H1 (cell line): Measurements from ENCODE around the gene ZNF598. TPM values are rescaled to one million over a fixed set of nuclear protein-coding genes. Genes with fewer than 3 reads are reported as not detected.

Experiments used
- CTCF ChIA-PET: fragments of 300-600 bp; sonication (Branson Sonifier 250); formaldehyde crosslinking; loops from one replicate; lab custom pipeline; 2021; ENCODE audit not compliant: partially characterized antibody; lab: Charles Lee
- POLR2A ChIA-PET: fragments of 300-600 bp; sonication (Branson Sonifier 250); formaldehyde crosslinking; loops from one replicate; lab custom pipeline; 2021; ENCODE audit warnings: inconsistent platforms; ENCODE audit not compliant: partially characterized antibody; lab: Charles Lee
- DNase-seq, 2 experiments: peaks; one replicate each; pipeline versions ENCODE4 v3.0.0 to v3.0.0-alpha.2; 2010 to 2022; ENCODE audit warnings: low spot score in 2 of 2, low read depth in 1 of 2, mixed read lengths in 1 of 2
- FAIRE-seq: peaks from 2 replicates; lab custom pipeline; 2011; peaks lifted over from hg19 to GRCh38; lab: Jason Lieb, UNC
- H2AFZ ChIP-seq: 2 replicates; pipeline ENCODE4 v1.8.1; 2012; ENCODE audit warnings: low read length, inconsistent platforms
- H2AK5ac ChIP-seq: 2 replicates; pipeline ENCODE4 v1.6.1; 2013; ENCODE audit warnings: low read depth, low read length
- H2BK120ac ChIP-seq: replicated peaks from 2 replicates; pipeline ENCODE3; 2013; ENCODE audit warnings: low read depth, low read length, inconsistent platforms
- H2BK12ac ChIP-seq: 2 replicates; pipeline ENCODE4 v1.6.1; 2013; ENCODE audit warnings: low read depth, low read length
- H2BK15ac ChIP-seq: 2 replicates; pipeline ENCODE4 v1.6.1; 2013; ENCODE audit warnings: low read length
- H2BK20ac ChIP-seq: 2 replicates; pipeline ENCODE4 v1.6.1; 2013; ENCODE audit warnings: low read length
- H2BK5ac ChIP-seq: 2 replicates; pipeline ENCODE4 v1.6.1; 2013; ENCODE audit warnings: low read depth, low read length
- H3K14ac ChIP-seq: 2 replicates; pipeline ENCODE4 v1.6.1; 2013; ENCODE audit warnings: inconsistent platforms; ENCODE audit not compliant: insufficient read length
- H3K18ac ChIP-seq: 2 replicates; pipeline ENCODE4 v1.6.1; 2013; ENCODE audit warnings: low read length; ENCODE audit errors: extremely low read depth
- H3K23ac ChIP-seq: 2 replicates; pipeline ENCODE4 v1.6.1; 2013; ENCODE audit warnings: inconsistent platforms; ENCODE audit not compliant: insufficient read length
- H3K23me2 ChIP-seq: 2 replicates; pipeline ENCODE4 v1.6.1; 2013; ENCODE audit warnings: low read depth, low read length
- H3K27ac ChIP-seq: 2 replicates; pipeline ENCODE4 v1.6.1; 2011; ENCODE audit warnings: low read depth, low read length, inconsistent platforms
- H3K27me3 ChIP-seq, 4 experiments: replicated peaks in 1 of 4; 1 replicate in 1 of 4; 2 replicates in 3 of 4; pipeline versions ENCODE4 v1.6.1 to v1.8.1; 2011 to 2013; ENCODE audit warnings: low read length in 3 of 4, mild to moderate bottlenecking in 3 of 4, inconsistent platforms in 2 of 4, mixed read lengths in 2 of 4, moderate library complexity in 1 of 4; ENCODE audit not compliant: control insufficient read depth in 3 of 4, insufficient read depth in 3 of 4; ENCODE audit errors: extremely low read depth in 1 of 4
- H3K36me3 ChIP-seq, 4 experiments: 2 replicates each; pipeline versions ENCODE4 v1.6.1 to v1.8.1; 2011 to 2013; ENCODE audit warnings: mild to moderate bottlenecking in 4 of 4, low read length in 3 of 4, moderate library complexity in 2 of 4, control low read depth in 1 of 4, inconsistent platforms in 1 of 4; ENCODE audit not compliant: insufficient read depth in 4 of 4, control insufficient read depth in 2 of 4
- H3K4ac ChIP-seq: replicated peaks from 2 replicates; pipeline ENCODE3; 2013; ENCODE audit warnings: low read length, low read depth, mixed read lengths, inconsistent platforms; ENCODE audit not compliant: insufficient read length
- H3K4me1 ChIP-seq, 4 experiments: replicated peaks in 1 of 4; 1 replicate in 1 of 4; 2 replicates in 3 of 4; pipeline versions ENCODE4 v1.6.1 to v1.8.1; 2011 to 2013; ENCODE audit warnings: low read length in 3 of 4, inconsistent platforms in 2 of 4, mixed read lengths in 1 of 4; ENCODE audit not compliant: insufficient read depth in 4 of 4, control insufficient read depth in 3 of 4
- H3K4me2 ChIP-seq, 2 experiments: 2 replicates each; pipeline versions ENCODE4 v1.6.1 to v1.8.1; 2011 to 2013; ENCODE audit warnings: low read depth in 2 of 2, low read length in 2 of 2, control low read depth in 1 of 2, inconsistent platforms in 1 of 2, mild to moderate bottlenecking in 1 of 2; ENCODE audit not compliant: insufficient read depth in 1 of 2
- H3K4me3 ChIP-seq, 4 experiments: fragments of 200-600, 300-600 bp in 1 of 4; sonication (generic), shearing (Covaris generic), sonication (Bioruptor Twin) in 1 of 4; 2 replicates each; pipeline versions ENCODE4 v1.5.1 to v1.8.1; 2011 to 2016; ENCODE audit warnings: low read length in 4 of 4, low read depth in 3 of 4, control low read depth in 2 of 4, inconsistent platforms in 2 of 4, mild to moderate bottlenecking in 2 of 4, mixed read lengths in 1 of 4, moderate library complexity in 1 of 4; ENCODE audit not compliant: insufficient read depth in 2 of 4; ENCODE audit errors: extremely low read depth in 1 of 4
- H3K56ac ChIP-seq: replicated peaks from 2 replicates; pipeline ENCODE3; 2013; ENCODE audit warnings: low read depth, mild to moderate bottlenecking, mixed read lengths, low read length, inconsistent platforms; ENCODE audit not compliant: insufficient read length
- H3K79me1 ChIP-seq: 2 replicates; pipeline ENCODE4 v1.6.1; 2013; ENCODE audit warnings: low read depth, low read length, control low read depth
- H3K79me2 ChIP-seq, 2 experiments: 2 replicates each; pipeline versions ENCODE4 v1.6.1 to v1.8.1; 2012 to 2013; ENCODE audit warnings: low read length in 2 of 2, mild to moderate bottlenecking in 2 of 2, inconsistent platforms in 1 of 2; ENCODE audit not compliant: insufficient read depth in 2 of 2, control insufficient read depth in 1 of 2
- H3K9ac ChIP-seq, 4 experiments: replicated peaks in 1 of 4; 1 replicate in 1 of 4; 2 replicates in 3 of 4; pipeline versions ENCODE4 v1.6.1 to v1.8.1; 2011 to 2013; ENCODE audit warnings: low read depth in 3 of 4, low read length in 3 of 4, control low read depth in 2 of 4, mild to moderate bottlenecking in 2 of 4, moderate library complexity in 2 of 4, inconsistent platforms in 1 of 4; ENCODE audit errors: extremely low read depth in 1 of 4
- H3K9me3 ChIP-seq, 2 experiments: 2 replicates each; pipeline versions ENCODE4 v1.6.1 to v1.8.1; 2012 to 2013; ENCODE audit warnings: mild to moderate bottlenecking in 2 of 2, moderate library complexity in 2 of 2, control low read depth in 1 of 2, inconsistent platforms in 1 of 2, low read depth in 1 of 2, low read length in 1 of 2, mixed read lengths in 1 of 2; ENCODE audit not compliant: insufficient read depth in 2 of 2
- H4K20me1 ChIP-seq, 2 experiments: replicated peaks in 1 of 2; 2 replicates each; pipeline versions ENCODE3 to v1.8.1; 2011 to 2013; ENCODE audit warnings: inconsistent platforms in 2 of 2, low read length in 2 of 2, mild to moderate bottlenecking in 1 of 2; ENCODE audit not compliant: insufficient read depth in 2 of 2, control insufficient read depth in 1 of 2
- H4K5ac ChIP-seq: 2 replicates; pipeline ENCODE4 v1.6.1; 2013; ENCODE audit warnings: low read length, low read depth, mixed read lengths, inconsistent platforms; ENCODE audit not compliant: insufficient read length
- H4K8ac ChIP-seq: 2 replicates; pipeline ENCODE4 v1.8.0; 2013; ENCODE audit warnings: mild to moderate bottlenecking, moderate library complexity, low read length, inconsistent platforms; ENCODE audit not compliant: insufficient read depth; ENCODE audit errors: extremely low read depth
- H4K91ac ChIP-seq: replicated peaks from 2 replicates; pipeline ENCODE3; 2013; ENCODE audit warnings: low read length, mixed read lengths, inconsistent platforms; ENCODE audit not compliant: insufficient read length
- BACH1 ChIP-seq: IDR thresholded peaks from 2 replicates; pipeline ENCODE4 v1.6.1; 2012; ENCODE audit warnings: low read length, improper control_type of control experiment
- CHD2 ChIP-seq: IDR thresholded peaks from 2 replicates; pipeline ENCODE4 v1.6.1; 2012; ENCODE audit warnings: low read length, improper control_type of control experiment
- EGR1 ChIP-seq: IDR thresholded peaks from 2 replicates; pipeline ENCODE4 v1.6.1; 2011; ENCODE audit warnings: low read depth, low read length, borderline replicate concordance
- JUND ChIP-seq: IDR thresholded peaks from 2 replicates; pipeline ENCODE4 v1.6.1; 2011; ENCODE audit warnings: mild to moderate bottlenecking, improper control_type of control experiment, low read length
- KDM1A ChIP-seq: fragments of 200-600, 300-600 bp; sonication (generic); IDR thresholded peaks from 2 replicates; pipeline ENCODE4 v1.7.1; 2016; ENCODE audit warnings: mild to moderate bottlenecking, low read length, borderline replicate concordance
- KDM5A ChIP-seq: fragments of 200-600 bp; IDR thresholded peaks from 2 replicates; pipeline ENCODE4 v1.7.1; 2012; ENCODE audit warnings: mild to moderate bottlenecking, low read length, inconsistent platforms, mixed read lengths
- PHF8 ChIP-seq: fragments of 200-600 bp; sonication (generic); conservative IDR thresholded peaks from 2 replicates; pipeline ENCODE4 v1.7.1; 2012; ENCODE audit warnings: low read depth, mild to moderate bottlenecking, inconsistent platforms, low read length, moderate library complexity
- TAF1 ChIP-seq: IDR thresholded peaks from 2 replicates; pipeline ENCODE4 v1.6.1; 2011; ENCODE audit warnings: mild to moderate bottlenecking, low read depth, low read length
- TCF12 ChIP-seq: IDR thresholded peaks from 2 replicates; pipeline ENCODE4 v1.6.1; 2011; ENCODE audit warnings: low read depth, mild to moderate bottlenecking, low read length
- TEAD4 ChIP-seq: IDR thresholded peaks from 2 replicates; pipeline ENCODE4 v1.6.1; 2012; ENCODE audit warnings: low read depth, low read length, inconsistent platforms, mixed read lengths
- ZNF274 ChIP-seq: IDR thresholded peaks from 2 replicates; pipeline ENCODE4 v1.7.0; 2012; ENCODE audit warnings: low read length, borderline replicate concordance; ENCODE audit errors: extremely low read depth
- WGBS, 2 experiments: shearing (Covaris generic) in 1 of 2; methylation state at CpG; one replicate each; pipeline versions ENCODE4 v1.1.6 to v1.1.7; 2013 to 2015; ENCODE audit warnings: low lambda C conversion rate in 2 of 2, mixed read lengths in 2 of 2, inconsistent platforms in 1 of 2, low coverage in 1 of 2, missing lambda C conversion rate in 1 of 2; ENCODE audit not compliant: insufficient replicate concordance in 2 of 2, insufficient coverage in 1 of 2, insufficient read length in 1 of 2; ENCODE audit errors: extremely low coverage in 1 of 2, missing lambda C conversion rate in 1 of 2; 5-methylcytosine and 5-hydroxymethylcytosine counted together
- polyA plus RNA-seq, 7 experiments: library from polyadenylated mRNA; depleted of rRNA in 3 of 7; stranded (reverse) in 5 of 7; unstranded in 2 of 7; fragments of >200 nt in 5 of 7; fragments of 200-250 nt in 2 of 7; gene quantifications; 1 replicate in 5 of 7; 2 replicates in 1 of 7; 4 replicates in 1 of 7; pipeline versions ENCODE4 v1.2.1 to v1.2.3, GENCODE V29; 2011 to 2013; ENCODE audit warnings: missing spikeins in 2 of 7, mixed read lengths in 2 of 7
- total RNA-seq: library from RNA; stranded (reverse); fragmentation: NEBNext Ultra II Directional; extraction: Animal tissue kit (Norgen Biotek cat#: 25700); gene quantifications from 2 replicates; pipeline ENCODE4 v1.2.1, GENCODE V29; 2021

ZNF598 gene
- total and polyA plus RNA-seq, 2 of the 8 experiments (the other 6 are each of a cell fraction or from before 2014, with no cell fraction given) = 29.3 to 47.6 TPM

DNA sequence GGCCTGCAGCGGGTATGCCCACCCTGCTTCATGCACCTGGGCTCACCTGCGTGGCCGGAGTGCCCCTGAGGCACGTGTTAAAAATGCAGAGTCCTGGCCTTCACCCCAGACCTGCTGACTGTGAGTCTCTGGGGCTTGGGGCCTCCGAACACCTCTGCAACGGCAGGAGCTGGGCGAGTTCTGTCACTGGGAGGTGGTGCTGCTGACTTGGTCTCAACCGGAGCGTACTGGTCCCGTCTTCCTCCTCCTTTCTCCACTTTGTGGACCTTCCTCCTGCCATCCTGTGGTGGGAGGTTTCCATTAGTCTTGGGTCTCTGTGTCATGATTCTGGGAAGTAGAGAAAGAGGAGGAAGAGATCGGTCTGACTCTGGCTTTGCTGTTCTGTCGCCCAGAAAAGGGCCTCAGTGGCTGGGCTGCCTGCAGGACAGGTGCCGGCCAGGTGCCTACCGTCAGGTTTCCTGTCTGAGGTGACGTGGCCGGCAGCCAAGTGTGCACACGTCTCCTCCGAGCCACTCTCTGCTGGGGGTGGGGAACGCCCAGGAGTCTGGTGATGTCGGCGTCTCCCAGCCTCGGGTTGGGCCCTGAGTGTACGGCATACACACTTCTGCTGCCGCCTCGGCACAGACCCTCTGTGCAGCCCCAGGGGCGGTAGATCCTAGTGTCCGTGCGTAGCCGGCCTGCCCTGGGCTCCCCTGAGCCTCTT is 45.1 kb upstream of the ZNF598 start:
- no peak overlapping the region for H4K8ac ChIP-seq
- H3K14ac ChIP-seq = no peak overlapping the region
- H2BK15ac ChIP-seq = no peak overlapping the region
- ChIA-PET POLR2A (interaction anchor here (2.0 kb wide), 1 partner anchor 54 kb away, joined by 5 read pairs; no protein-coding TSS in a partner anchor), CTCF (interaction anchor here (1.2 to 2.3 kb wide), 3 partner anchors 10 to 85 kb away, joined by 4 to 6 read pairs (median 5); no protein-coding TSS in a partner anchor)
- no peak overlapping the region for H2AK5ac ChIP-seq
- H3K4me2 ChIP-seq = no peak overlapping the region
- DNase-seq (no peak), FAIRE-seq (no peak)
- H2BK120ac ChIP-seq = no peak overlapping the region
- no peak overlapping the region for H2BK12ac ChIP-seq
- H4K5ac ChIP-seq = no peak overlapping the region
- WGBS, 2 experiments = 93% methylated on average over 24 of the region's 29 CpGs; no CpG with 5 or more reads in 1 of the 2 experiments
- no peak overlapping the region for H3K23ac ChIP-seq
- H3K36me3 ChIP-seq = peaks cover 0 to 5% (median 4%) of the 10 kb centered on the region in 4 experiments; a peak in 3 of 8 replicates
- H3K18ac ChIP-seq = no peak overlapping the region
- H2BK20ac ChIP-seq = no peak overlapping the region
- no peaks in the 10 kb centered on the region for H3K79me2 ChIP-seq
- H4K91ac ChIP-seq = no peak overlapping the region
- 0 out of 2 replicates have a peak, but pooled peaks cover 2% of the 10 kb centered on the region for H3K79me1 ChIP-seq
- no peak overlapping the region for H3K4ac ChIP-seq
- no peaks in the 10 kb centered on the region for H3K27me3 ChIP-seq
- H3K9ac ChIP-seq = no peak overlapping the region
- no peaks in the 10 kb centered on the region for H3K9me3 ChIP-seq
- H4K20me1 ChIP-seq = peaks cover 2 to 8% of the 10 kb centered on the region in 2 experiments
- H3K56ac ChIP-seq = no peak overlapping the region
- H3K23me2 ChIP-seq = no peaks in the 10 kb centered on the region
- H2AFZ ChIP-seq = no peak overlapping the region
- no peak overlapping the region for H2BK5ac ChIP-seq
- H3K4me1 ChIP-seq = no peaks in the 10 kb centered on the region
- no peak overlapping the region for H3K27ac ChIP-seq
- no peak overlapping the region for H3K4me3 ChIP-seq
- TF ChIP-seq PHF8 (no peak), KDM5A (no peak), KDM1A (no peak), TCF12 (no peak), TAF1 (no peak), JUND (no peak), TEAD4 (no peak), ZNF274 (no peak), BACH1 (no peak), CHD2 (no peak), EGR1 (no peak)
